SK-N-SH treated with all-trans-retinoic acid at 6 μM for 48 hours (cell line): Measurements from ENCODE around the gene GEN1.

Experiments
- ARNTL ChIP-seq: fragments of 450-650 bp; formaldehyde crosslinking; IDR thresholded peaks from 2 replicates; pipeline ENCODE4 v1.5.0; 2020; ENCODE audit warnings: low read depth, mild to moderate bottlenecking, moderate library complexity, borderline replicate concordance
- ZFP30 ChIP-seq: fragments of 450-650 bp; formaldehyde crosslinking; IDR thresholded peaks from 2 replicates; pipeline ENCODE4 v1.5.0; 2022; ENCODE audit warnings: mild to moderate bottlenecking, moderate library complexity
- ZNF70 ChIP-seq: fragments of 450-650 bp; formaldehyde crosslinking; IDR thresholded peaks from 2 replicates; pipeline ENCODE4 v1.5.0; 2020; ENCODE audit warnings: mild to moderate bottlenecking, moderate library complexity
- ZNF8 ChIP-seq: fragments of 450-650 bp; formaldehyde crosslinking; IDR thresholded peaks from 2 replicates; pipeline ENCODE4 v1.5.0; 2020; ENCODE audit warnings: mild to moderate bottlenecking, moderate library complexity

- TF ChIP-seq ZNF8 (CRISPR knock-in tag) (no peak), ZNF70 (CRISPR knock-in tag) (no peak), ZFP30 (no peak), ARNTL (no peak)
Observed at GRCh38 chr2:17756668-17757067, 2.7 kb downstream of the GEN1 start.
